Kidney capillary endothelial cell (primary cell): ENCODE measurements around the gene EPB41L5.
"Not testable (repeated sequence)": the region's sequence is repeated elsewhere in the genome, so short reads cannot be mapped to it uniquely, and the experiment has no call there.

Source experiments
- DNase-seq: peaks from one replicate; pipeline ENCODE4 v3.0.0-alpha.2; 2018; ENCODE audit warnings: low spot score

EPB41L5 gene

DNA sequence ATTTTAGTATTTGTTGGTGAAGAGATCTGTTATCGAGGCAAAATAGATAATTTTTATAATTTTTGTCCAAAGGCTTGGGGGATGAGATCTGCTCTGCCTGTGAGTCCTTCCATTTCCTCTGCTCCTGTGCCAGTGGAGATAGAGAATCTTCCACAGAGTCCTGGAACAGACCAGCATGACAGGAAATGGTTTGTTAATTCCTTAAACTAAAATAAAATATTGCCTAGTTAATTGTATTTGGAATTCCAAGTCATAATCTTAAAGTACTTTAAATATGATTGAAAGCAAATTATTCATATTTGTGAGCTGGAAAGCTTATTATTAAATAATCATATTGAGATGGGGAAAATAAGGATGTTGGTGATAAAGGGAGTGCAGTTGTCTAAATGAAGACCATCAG, 87.8 kb downstream of the EPB41L5 start:
- no peak for DNase-seq

DNA sequence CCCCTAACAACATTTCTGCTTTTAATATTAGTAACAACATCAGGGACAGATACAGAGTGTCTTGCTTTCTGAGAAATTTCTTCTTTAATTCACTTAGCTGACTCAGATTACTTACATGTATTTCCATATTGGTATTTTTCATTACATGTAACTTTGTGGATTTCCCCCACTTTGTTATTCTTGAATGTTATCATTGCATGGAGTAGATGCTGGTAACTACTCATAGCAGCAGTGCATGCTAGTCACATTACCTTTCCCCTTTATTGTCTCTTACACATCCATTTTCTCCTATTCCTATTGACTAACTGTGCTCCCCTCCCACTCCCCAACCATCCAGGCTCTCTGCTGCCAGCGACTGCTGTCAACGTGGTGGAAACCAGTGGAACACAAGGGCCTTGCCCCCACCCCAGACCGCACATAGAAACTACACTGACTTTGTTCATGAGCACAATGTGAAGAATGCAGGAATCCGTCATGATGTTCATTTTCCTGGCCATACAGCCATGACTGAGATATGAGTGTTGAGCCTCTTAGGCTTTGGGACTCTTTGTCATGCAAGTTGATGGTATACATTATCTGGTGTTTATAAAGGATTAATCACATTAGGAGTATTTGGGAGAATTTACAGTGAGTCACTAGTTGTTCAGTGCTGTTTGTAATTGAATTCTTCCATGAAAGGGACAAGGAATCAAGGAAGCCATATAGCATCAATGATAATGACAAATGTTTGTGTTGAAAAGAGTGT, 91.0 kb downstream of the EPB41L5 start:
- peak; percentile 44 for DNase-seq

DNA sequence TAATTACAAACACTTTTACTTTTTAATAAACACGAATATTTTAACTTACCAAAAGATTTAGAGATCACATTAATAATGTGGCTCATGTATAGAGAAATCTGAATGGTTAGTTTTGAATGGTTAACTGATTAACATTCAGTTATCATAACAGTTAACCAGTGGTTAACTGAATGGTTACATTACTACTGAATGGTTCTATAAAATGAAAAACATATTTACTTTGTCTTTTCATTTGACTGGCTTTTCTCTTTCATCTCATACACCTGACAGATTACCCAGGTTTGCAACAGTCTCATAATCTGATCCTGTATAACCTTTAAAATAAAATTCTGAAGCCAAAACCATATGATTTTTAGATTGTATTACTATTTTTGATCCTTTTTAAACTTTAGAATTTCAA, 91.9 kb downstream of the EPB41L5 start:
- no peak for DNase-seq

DNA sequence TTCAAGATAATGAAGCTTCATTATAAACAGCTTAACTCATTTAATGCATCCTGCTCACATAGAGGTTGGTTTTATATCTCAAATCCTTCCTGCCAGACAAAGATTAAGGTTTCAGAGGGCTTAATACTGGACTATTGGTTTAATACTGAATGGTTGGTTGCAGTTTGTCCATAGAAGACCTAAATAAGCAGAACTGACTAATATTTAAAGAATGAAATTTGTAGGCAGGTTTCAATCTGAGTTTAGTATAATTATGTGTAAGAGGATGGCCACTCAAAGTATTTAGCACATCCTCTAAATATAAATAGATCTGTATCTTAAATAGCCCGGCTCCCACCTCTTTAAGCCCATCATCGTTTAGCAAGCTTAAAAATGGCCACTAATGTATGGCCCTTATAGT, 92.5 kb downstream of the EPB41L5 start:
- DNase-seq: no peak

DNA sequence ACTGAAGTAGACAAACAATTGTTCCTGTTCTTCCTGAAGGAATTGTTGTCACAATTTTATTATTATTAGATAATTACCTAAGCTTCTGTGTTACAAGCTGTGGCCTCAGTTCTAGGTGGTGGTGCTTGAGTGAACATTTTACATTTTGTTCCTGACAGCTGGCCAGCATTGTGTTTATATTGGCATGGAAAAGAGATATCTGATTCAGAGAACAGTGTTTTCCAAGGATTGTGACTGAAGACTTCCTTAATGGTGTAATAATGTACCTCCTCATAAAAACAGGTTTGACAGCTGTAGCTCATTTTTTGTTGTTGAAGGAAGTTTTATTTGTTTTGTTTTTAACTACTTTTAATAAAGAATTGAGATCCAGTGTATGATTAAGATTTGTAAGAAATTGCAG, 95.2 kb downstream of the EPB41L5 start:
- peak; percentile 15 for DNase-seq

DNA sequence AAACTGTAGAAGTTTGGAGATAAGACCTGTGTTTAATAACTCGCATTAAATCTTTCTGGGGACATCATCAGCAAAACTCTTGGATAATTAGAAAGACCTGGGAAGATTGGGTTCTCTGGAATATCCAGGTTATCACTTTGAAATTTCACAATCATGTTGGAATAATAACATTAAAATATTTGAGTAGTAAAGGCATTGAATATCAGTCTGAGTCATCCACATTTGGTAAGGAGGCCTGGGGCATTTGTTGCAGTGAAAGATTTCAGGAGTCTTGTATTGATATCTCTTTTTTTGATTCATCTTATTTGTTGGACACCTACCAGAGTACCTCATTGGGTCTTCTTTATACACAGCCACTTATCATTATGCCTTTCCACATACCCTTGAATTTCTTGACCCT, 95.9 kb downstream of the EPB41L5 start:
- DNase-seq: no peak

DNA sequence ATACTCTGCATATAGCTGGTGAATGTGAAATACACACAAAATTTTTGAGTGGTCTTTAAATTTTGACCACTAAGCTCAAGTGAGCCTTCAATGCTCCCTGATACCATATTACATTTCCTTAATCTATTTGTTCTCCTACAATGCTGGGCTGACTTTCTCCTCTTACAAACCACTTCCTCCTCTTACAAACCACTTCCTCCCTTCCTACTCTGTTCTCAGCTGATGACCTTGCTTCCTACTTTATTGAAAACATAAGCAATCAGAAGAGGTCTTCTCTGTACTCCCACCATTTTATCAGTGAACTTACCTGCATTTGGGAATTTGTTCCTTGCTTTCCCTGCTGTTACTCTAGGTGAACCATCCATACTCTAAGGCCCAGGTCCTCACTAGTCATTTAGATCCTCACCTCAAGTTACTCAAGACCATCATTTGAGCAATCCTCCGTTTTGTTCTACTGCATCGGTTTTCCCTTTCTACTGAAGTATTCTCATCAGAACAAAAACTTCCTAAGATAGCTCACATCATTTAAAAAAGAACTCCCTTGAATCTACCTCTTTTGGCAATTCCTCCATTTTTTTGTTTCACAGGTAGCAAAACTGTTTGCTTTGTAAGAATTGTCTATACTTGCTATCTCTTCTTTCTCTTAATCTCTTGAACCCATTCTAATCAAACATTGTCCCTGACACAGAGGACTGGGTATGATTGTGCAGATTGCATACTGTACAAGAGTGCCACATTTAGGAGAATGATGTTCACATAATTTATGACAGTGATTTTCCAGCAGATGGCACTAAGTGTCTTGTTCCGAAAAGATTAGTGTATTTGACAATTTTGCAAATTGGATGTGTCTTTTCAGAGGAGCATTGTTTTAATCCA, 96.5 kb downstream of the EPB41L5 start:
- DNase-seq: peak; percentile 37

DNA sequence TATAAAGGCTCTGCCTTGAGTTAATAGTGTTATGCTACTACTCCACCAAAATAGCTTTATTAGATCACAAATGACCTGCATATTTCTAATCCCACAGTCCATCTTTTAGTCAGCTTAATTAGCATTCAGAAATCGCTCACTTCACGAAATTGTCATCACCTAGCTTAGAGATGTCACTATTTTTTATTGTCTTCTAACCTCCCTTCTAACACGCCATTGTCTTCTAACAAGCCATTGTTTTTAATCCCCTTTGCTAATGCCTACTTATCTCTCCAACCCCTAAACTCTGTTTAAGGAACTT, 97.1 kb downstream of the EPB41L5 start:
- DNase-seq: no peak

DNA sequence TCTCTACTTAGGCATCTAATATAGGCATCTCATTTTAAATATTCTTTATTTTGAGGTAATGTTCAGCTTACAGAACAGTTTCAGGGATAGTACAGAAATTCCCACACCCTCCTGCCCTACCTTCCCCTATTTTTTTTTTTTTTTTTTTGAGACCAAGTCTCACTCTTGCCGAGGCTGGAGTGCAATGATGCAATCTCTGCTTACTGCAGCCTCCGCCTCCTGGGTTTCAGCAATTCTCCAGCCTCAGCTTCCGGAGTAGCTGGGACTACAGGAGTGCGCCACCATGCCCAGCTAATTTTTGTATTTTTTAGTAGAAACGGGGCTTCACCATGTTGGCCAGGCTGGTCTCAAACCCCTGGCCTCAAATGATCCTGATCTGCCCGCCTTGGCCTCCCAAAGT, 97.6 kb downstream of the EPB41L5 start:
- DNase-seq: no peak

DNA sequence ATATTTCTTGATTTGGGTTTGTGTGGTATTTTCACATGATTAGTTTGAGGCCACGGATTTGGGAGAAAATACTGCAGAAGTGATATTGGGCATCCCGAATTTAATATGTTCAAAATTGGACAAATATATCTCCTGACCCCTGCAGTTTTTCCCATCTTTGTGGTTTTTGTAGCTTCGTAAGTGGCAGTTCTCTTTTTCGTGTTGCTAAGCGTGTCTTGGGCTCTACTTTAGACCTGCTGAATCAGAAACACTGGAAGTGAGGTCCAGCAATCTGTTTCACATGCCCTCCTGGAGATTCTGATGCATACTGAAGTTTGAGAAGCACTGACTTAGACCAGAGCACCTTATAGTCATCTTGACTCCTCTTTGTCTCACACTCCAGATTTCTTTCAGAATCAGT, 98.3 kb downstream of the EPB41L5 start:
- DNase-seq: no peak

DNA sequence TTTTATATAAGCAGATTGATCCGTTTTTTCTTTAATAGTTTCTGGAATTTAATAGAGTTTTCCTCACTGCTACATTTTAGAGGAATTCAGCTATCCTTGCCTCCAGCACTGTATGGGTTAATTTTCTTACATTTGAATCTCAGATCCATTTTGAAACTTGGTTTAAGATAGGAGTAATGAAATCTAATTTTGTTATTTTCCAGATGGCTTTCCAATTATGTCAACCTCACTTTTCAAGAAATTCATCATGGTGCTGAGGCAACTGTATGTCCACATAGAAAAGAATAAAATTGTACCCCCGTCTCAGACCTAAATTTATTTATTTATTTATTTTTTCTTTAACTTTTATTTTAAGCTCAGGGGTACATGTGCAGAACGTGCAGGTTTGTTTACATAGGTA, 105.1 kb downstream of the EPB41L5 start:
- DNase-seq: no peak

DNA sequence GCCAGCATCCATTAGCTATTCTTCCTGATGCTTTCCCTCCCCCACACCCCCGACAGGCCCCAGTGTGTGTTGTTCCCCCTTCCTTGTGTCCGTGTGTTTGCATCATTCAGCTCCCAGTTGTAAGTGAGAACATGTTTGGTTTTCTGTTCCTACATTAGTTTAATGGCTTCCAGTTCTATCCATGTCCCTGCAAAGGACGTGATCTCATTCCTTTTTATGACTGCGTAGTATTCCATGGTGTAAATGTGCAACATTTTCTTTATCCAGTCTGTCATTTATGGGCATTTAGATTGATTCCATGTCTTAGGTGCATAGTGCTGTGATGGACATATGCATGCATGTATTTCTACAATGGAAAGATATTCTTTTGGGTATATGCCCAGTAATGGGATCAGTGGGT, 105.6 kb downstream of the EPB41L5 start:
- DNase-seq: no peak

DNA sequence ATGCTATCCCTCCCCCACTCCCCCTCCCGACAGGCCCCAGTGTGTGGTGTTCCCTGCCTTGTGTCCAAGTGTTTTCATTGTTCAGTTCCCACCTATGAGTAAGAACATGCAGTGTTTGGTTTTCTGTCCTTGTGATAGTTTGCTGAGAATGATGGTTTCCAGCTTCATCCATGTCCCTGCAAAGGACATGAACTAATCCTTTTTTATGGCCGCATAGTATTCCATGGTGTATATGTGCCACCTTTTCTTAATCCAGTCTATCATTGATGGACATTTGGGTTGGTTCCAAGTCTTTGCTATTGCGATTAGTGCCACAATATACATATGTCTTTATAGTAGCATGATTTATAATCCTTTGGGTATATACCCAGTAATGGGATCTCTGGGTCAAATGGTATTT, 108.5 kb downstream of the EPB41L5 start:
- not testable (repeated sequence) for DNase-seq

DNA sequence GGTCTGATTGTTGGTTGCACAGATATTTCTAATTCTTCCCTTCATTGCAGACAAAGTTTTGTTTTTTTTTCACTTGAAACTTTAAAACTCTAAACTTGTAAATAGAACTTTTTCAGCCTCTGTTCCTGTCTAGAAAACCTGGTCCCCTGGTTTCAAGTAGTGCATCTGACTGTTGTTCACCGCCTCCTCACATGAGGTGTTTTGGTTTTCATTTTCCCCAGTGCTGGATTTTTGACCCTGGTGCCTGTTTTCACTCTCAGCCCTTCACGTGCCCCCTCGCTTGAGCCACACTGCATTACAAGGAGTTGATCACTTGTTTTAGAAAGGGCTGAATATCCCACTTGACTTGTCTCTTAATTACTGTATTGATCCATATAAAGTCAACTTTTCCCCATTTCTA, 110.2 kb downstream of the EPB41L5 start:
- no peak for DNase-seq

DNA sequence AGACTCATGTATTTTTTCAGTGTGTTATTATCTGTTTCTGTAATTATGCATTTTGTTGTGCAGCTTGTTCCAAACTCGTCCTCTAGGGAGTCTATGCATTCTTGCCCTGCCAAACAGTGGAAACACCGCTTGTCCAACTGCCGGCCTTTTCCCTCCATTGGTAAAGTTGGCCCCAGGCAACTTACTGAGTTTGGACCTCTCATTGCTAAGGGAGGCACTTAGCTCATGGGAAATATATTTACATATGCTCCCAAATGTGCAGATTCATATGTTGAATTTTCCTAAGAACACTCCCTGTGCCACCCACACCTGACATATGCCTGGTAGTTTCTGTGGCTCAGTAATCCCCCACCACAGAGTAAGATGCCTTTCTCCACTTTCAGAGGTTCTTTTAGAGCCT, 112.3 kb downstream of the EPB41L5 start:
- DNase-seq: no peak

DNA sequence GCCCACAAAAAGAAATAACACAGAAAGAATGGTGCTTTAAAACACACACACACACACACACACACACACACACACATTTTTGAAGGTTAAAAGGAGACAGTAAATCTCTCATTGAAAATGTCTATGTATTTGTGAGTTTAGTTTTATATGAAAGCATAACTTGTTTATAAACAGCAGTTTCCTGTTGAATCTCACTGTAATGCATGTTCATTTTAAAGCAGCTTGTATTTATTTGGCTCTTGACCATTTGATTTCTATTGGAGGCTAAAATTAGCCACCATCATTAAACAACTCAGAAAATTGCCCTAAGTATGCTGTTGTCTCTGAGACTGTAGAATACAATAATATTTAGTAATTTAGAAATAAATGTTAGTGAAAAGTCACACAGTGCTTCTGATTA, 115.3 kb downstream of the EPB41L5 start:
- DNase-seq: no peak

DNA sequence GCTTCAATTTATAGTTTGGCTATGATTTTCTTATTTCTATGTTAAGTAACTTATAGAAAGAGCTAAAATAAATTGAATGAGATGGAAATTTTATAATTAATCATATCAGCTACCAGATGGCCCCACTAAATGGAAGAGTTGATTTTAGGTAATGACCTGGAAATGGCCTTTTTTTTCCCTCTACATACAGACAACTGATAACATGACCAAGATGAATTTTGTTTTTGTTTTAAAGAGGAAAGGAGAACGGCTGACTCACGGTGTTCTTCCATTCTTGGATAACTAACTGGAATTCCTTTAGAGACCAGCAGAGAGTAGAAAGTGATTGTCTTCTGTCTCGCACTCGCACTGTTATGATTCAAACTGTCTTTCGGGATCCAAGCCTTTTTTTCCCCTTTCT, 119.3 kb downstream of the EPB41L5 start:
- DNase-seq: peak; percentile 48

DNA sequence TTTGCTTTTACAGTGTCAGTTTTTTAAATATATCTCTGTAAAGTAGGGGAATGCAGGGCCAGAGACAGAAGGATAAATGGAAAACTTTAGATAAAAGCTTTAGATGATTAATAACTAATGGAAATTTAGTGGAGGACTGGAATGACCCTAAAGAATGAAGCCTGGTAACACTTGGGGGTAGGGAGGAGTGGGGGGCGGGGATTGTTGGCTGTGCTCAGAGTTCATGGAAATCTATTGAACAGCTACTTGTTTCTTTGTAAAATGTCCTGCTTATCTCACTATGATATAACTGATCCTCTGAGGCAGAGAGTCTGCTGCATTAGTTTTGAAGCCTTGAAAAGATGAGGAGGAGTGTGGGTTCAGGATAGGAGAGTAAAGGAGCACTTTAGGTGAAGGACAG, 119.8 kb downstream of the EPB41L5 start:
- no peak for DNase-seq

DNA sequence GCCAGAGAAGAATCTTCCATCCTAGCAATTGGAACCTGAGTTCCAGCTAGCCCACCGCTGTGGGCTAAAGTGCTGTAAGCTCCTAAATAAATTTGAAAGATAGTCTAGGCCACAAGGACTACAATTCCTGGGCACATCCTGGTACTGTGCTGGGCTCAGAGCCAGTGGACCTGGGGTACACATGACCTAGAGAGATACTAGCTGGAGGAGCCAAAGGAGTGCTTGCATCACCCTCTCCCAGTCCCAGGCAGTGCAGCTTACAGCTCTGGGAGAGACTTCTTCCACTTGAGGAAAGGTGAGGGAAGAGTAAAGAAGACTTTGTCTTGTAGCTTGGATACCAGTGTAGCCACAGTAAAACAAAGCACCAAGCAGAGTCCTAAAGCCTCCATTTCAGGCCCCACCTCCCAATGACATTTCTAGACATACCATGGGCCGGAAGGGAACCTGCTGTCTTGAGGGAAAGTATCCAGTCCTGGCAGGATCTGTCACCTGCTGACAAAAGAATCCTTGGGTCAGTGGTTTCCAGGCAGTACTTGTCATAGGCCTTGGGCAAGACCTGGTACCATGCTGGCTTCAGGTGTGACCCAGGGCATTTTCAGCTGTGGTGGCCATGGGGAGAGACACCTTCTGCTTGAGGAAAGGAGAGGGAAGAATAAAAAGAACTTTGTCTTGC, 120.8 kb downstream of the EPB41L5 start:
- DNase-seq: no peak

DNA sequence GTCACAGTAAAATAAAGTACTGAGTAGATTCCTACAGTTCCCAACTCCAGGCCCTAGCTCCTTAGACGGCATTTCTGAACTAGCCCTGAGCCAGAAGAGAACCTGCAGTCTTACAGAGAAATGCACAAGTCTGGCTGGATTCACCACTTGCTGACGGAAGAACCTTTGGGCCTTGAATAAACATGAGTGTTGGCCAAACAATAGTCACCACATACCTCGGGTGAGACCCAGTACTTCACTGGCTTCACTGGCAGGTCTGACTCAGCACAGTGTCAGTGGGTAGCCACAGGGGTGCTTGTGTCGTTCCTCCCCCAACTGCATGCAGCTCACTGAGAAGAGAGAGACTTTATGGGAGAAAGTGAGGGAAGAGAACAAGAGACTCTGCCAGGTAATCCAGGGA, 121.4 kb downstream of the EPB41L5 start:
- DNase-seq: peak; percentile 7

DNA sequence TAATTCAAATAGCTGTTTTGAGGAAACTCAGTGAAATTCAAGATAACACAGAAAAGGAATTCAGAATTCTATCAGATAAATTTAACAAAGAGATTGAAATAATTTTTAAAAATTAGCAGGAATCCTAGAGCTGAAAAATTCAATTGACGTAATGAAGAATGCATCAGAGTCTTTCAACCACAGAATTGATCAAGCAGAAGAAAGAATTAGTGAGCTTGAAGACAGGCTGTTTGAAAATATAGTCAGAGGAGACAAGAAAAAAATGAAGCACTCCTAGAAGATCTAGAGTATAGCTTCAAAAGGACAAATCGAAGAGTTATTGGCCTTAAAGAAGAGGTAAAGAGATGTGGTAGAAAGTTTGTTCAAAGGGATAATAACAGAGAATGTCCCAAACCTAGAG, 122.1 kb downstream of the EPB41L5 start:
- DNase-seq: not testable (repeated sequence)

DNA sequence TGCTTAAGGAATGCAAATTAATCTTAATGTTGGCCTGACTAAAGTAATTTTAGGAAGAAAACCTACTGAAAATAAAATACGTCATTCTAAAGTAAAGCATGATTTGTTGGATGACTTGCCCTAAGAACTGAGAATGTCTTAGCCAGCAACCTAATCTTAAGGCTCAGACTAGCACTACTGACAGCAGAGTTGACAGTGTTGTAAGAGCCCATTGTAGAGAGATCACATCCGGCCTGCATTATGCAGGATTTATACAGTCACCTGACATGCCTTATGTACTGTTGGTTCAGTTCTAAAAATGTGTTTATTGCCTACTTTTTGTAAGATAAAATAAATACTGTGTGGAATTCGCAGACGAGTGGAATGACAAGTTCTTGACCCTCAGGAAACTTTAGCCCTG, 128.0 kb downstream of the EPB41L5 start:
- DNase-seq: no peak
